Stimulated activated CD4-positive, alpha-beta T cell treated with anti-CD3 and anti-CD28 coated beads, Interleukin-12 subunit alpha, Interleukin-12 subunit beta, amount 100 ng/mL, for 48 hours (primary cell): ENCODE results near the gene MEGF6.

Experiments
- DNase-seq, 3 donors: peaks; one replicate each; pipeline ENCODE4 v3.0.0-alpha.2; 2020; ENCODE audit warnings: low read depth in 2 of 3, low spot score in 1 of 3

The MEGF6 gene

GRCh38 chr1:3509721-3510120 is 101.6 kb downstream of the MEGF6 start:
- no peak for DNase-seq

GRCh38 chr1:3508757-3509415 is 102.4 kb downstream of the MEGF6 start:
- DNase-seq, result no peak

- DNase-seq, result no peak
Measured at GRCh38 chr1:3507636-3508275, 103.6 kb downstream of the MEGF6 start.

- DNase-seq, result no peak
Measured at GRCh38 chr1:3506943-3507342, 104.4 kb downstream of the MEGF6 start.

- DNase-seq, result no peak
Measured at GRCh38 chr1:3506041-3506440, 105.3 kb downstream of the MEGF6 start.

GRCh38 chr1:3505161-3505560 is 106.1 kb downstream of the MEGF6 start:
- DNase-seq, result no peak

- no peak for DNase-seq
Measured at GRCh38 chr1:3504822-3505153, 106.5 kb downstream of the MEGF6 start.

- no peak for DNase-seq
Measured at GRCh38 chr1:3504151-3504821, 107.0 kb downstream of the MEGF6 start.

GRCh38 chr1:3503525-3503886 is 107.8 kb downstream of the MEGF6 start:
- no peak for DNase-seq

GRCh38 chr1:3502641-3503524 is 108.4 kb downstream of the MEGF6 start:
- no peak for DNase-seq

GRCh38 chr1:3501856-3502640 is 109.3 kb downstream of the MEGF6 start:
- peak in 1 of 3 donors; percentile 14 for DNase-seq

- DNase-seq, result no peak
Measured at GRCh38 chr1:3501437-3501836, 109.9 kb downstream of the MEGF6 start.

GRCh38 chr1:3500265-3500835 is 111.0 kb downstream of the MEGF6 start:
- DNase-seq, result no peak

GRCh38 chr1:3499611-3500010 is 111.7 kb downstream of the MEGF6 start:
- DNase-seq, result no peak

GRCh38 chr1:3498986-3499385 is 112.3 kb downstream of the MEGF6 start:
- DNase-seq, result no peak

- no peak for DNase-seq
Measured at GRCh38 chr1:3498246-3498930, 112.9 kb downstream of the MEGF6 start.

- DNase-seq, result no peak
Measured at GRCh38 chr1:3497521-3497920, 113.8 kb downstream of the MEGF6 start.

- no peak for DNase-seq
Measured at GRCh38 chr1:3496916-3497315, 114.4 kb downstream of the MEGF6 start.

GRCh38 chr1:3495776-3496745 is 115.2 kb downstream of the MEGF6 start:
- DNase-seq, result no peak
